A549 (cell line): ENCODE results near the gene ING5.

ENCODE experiments used
- CTCF ChIP-seq: fragments of >200 bp; sonication (Bioruptor Twin); formaldehyde crosslinking; IDR thresholded peaks from 3 replicates; pipeline ENCODE4 v1.5.1; 2016
- ESRRA ChIP-seq: fragments of 150-350 bp; IDR thresholded peaks from 2 replicates; pipeline ENCODE4 v1.6.1; 2014; ENCODE audit warnings: mild to moderate bottlenecking, low read length, borderline replicate concordance
- FOSL2 ChIP-seq, 2 experiments: fragments of 450-650 bp in 1 of 2; fragments of >200 bp in 1 of 2; sonication (Bioruptor Twin) in 1 of 2; formaldehyde crosslinking; IDR thresholded peaks; 2 replicates each; pipeline versions ENCODE4 v1.5.0 to v1.6.1; 2016 to 2020; ENCODE audit warnings: mild to moderate bottlenecking in 1 of 2, moderate library complexity in 1 of 2
- HMGXB4 ChIP-seq: fragments of 250-450 bp; sonication (Bioruptor Pico); IDR thresholded peaks from 2 replicates; pipeline ENCODE4 v1.5.0; 2021; ENCODE audit warnings: mild to moderate bottlenecking, moderate library complexity, borderline replicate concordance
- KDM5A ChIP-seq: fragments of 200-600 bp; sonication (generic); IDR thresholded peaks from 2 replicates; pipeline ENCODE4 v1.6.1; 2016; ENCODE audit warnings: antibody characterized with exemption, mild to moderate bottlenecking
- POLR2A ChIP-seq: IDR thresholded peaks from 2 replicates; pipeline ENCODE4 v1.6.1; 2012; ENCODE audit warnings: mild to moderate bottlenecking, low read length
- RNF2 ChIP-seq: fragments of 200-600 bp; sonication (generic); IDR thresholded peaks from 2 replicates; pipeline ENCODE4 v1.6.1; 2016; ENCODE audit warnings: low read depth, mild to moderate bottlenecking, antibody characterized with exemption, moderate library complexity, borderline replicate concordance
- TF ChIP-seq, protein P1 (sequence below): fragments of 200-600 bp; sonication (generic); IDR thresholded peaks from 2 replicates; pipeline ENCODE4 v1.6.1; 2016; ENCODE audit warnings: antibody characterized with exemption, mild to moderate bottlenecking, moderate library complexity

DNA sequence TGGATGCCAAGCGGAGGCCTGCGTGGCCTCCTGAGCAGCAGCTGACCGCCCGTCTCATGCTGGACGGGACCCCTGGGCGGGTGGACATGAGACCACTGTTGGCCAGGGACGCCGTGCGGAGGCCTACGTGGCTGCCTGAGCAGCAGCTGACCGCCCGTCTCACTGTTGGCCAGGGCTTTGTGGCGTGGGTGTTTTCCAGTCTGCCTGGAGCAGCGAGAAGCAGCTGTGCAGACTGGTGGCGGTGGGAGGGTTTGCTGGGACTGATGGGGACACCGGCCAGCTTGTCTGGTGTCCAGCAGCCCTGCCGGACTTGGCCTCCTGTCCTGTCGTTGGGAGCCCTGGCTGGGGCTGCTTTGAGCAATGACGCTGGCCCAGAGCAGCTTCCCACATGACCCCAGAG is 26.8 kb downstream of the ING5 start:
- TF ChIP-seq RNF2 = no peak
- TF ChIP-seq, protein P1, sequence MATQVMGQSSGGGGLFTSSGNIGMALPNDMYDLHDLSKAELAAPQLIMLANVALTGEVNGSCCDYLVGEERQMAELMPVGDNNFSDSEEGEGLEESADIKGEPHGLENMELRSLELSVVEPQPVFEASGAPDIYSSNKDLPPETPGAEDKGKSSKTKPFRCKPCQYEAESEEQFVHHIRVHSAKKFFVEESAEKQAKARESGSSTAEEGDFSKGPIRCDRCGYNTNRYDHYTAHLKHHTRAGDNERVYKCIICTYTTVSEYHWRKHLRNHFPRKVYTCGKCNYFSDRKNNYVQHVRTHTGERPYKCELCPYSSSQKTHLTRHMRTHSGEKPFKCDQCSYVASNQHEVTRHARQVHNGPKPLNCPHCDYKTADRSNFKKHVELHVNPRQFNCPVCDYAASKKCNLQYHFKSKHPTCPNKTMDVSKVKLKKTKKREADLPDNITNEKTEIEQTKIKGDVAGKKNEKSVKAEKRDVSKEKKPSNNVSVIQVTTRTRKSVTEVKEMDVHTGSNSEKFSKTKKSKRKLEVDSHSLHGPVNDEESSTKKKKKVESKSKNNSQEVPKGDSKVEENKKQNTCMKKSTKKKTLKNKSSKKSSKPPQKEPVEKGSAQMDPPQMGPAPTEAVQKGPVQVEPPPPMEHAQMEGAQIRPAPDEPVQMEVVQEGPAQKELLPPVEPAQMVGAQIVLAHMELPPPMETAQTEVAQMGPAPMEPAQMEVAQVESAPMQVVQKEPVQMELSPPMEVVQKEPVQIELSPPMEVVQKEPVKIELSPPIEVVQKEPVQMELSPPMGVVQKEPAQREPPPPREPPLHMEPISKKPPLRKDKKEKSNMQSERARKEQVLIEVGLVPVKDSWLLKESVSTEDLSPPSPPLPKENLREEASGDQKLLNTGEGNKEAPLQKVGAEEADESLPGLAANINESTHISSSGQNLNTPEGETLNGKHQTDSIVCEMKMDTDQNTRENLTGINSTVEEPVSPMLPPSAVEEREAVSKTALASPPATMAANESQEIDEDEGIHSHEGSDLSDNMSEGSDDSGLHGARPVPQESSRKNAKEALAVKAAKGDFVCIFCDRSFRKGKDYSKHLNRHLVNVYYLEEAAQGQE = no peak
- TF ChIP-seq HMGXB4 (CRISPR knock-in tag) = no peak
- TF ChIP-seq KDM5A = no peak
- no peak for TF ChIP-seq CTCF
- TF ChIP-seq POLR2A = no peak
- no peak for TF ChIP-seq ESRRA
- TF ChIP-seq FOSL2 (IDR thresholded peaks at IDR 0.05) = no peak
- no peak for TF ChIP-seq FOSL2 (CRISPR knock-in tag; IDR thresholded peaks at IDR 0.05)
